Right lobe of liver (tissue), 6 donors: Measurements from ENCODE around the gene FKRP. TPM values are rescaled to one million over a fixed set of nuclear protein-coding genes. Genes with fewer than 3 reads are reported as not detected.
A peak's percentile ranks its signal among the peaks of the same experiment; 100 is the strongest.

Source experiments
- ATAC-seq, 4 donors: fragments of 200-7000 bp; cut with Tn5 transposase; one replicate each; pipeline ENCODE4 v1.9.1; 2020; ENCODE audit warnings: mild to moderate bottlenecking in 4 of 4, moderate library complexity in 4 of 4
- DNase-seq, 3 donors: peaks; one replicate each; pipeline ENCODE4 v3.0.0-alpha.2; 2020
- H3K27ac ChIP-seq, 3 donors: fragments of 200-600 bp; one replicate each; pipeline ENCODE4 v1.8.0; 2022
- H3K27me3 ChIP-seq, 2 donors: fragments of 200-600 bp; one replicate each; pipeline ENCODE4 v1.8.0; 2022
- H3K36me3 ChIP-seq, 4 donors: fragments of 200-600 bp; sonication (generic) in 1 of 4; one replicate each; pipeline versions ENCODE4 v1.5.1 to v1.8.0; 2017 to 2022; ENCODE audit warnings: control low read depth in 1 of 4
- H3K4me1 ChIP-seq, 4 donors: fragments of 200-600 bp; sonication (generic) in 1 of 4; one replicate each; pipeline versions ENCODE4 v1.5.1 to v1.8.0; 2017 to 2022; ENCODE audit warnings: control low read depth in 1 of 4
- H3K4me3 ChIP-seq, 3 donors: fragments of 200-600 bp; one replicate each; pipeline ENCODE4 v1.8.0; 2022
- H3K9me3 ChIP-seq, 4 donors: fragments of 200-600 bp; sonication (generic) in 1 of 4; one replicate each; pipeline versions ENCODE4 v1.5.1 to v1.8.0; 2017 to 2022; ENCODE audit warnings: control low read depth in 1 of 4
- CTCF ChIP-seq, 4 donors: fragments of 200-600 bp in 3 of 4; fragments of 450-650 bp in 1 of 4; IDR thresholded peaks; one replicate each; pipeline versions ENCODE4 v1.5.1 to v1.8.0; 2016 to 2022; ENCODE audit warnings: antibody characterized with exemption in 4 of 4, mild to moderate bottlenecking in 2 of 4
- POLR2A ChIP-seq: fragments of 450-650 bp; IDR thresholded peaks from one replicate; pipeline ENCODE4 v1.6.1; 2017; ENCODE audit warnings: antibody characterized with exemption, mild to moderate bottlenecking
- WGBS: methylation state at CpG from one replicate; pipeline ENCODE4 v1.1.6; 2018; ENCODE audit warnings: low coverage, low lambda C conversion rate; ENCODE audit not compliant: insufficient coverage; ENCODE audit errors: missing lambda C conversion rate; 5-methylcytosine and 5-hydroxymethylcytosine counted together
- intact Hi-C, 2 donors: fragments of 100-400 bp; cut with DNase I; formaldehyde crosslinking; loops; one replicate each; pipeline versions ENCODE4 v1.11.2 to v1.14.1; 2022
- total RNA-seq, 6 experiments: library from RNA; depleted of rRNA in 2 of 6; stranded (reverse); fragments of >200 nt in 2 of 6; fragmentation: NEBNext Ultra II Directional in 3 of 6; extraction: Animal tissue kit (Norgen Biotek cat#: 25700) in 3 of 6; gene quantifications; one replicate each; pipeline versions ENCODE4 v1.1.0 to v1.2.4, GENCODE V29; 2016 to 2023
- donor health status: DM: no; HTN: yes; CAD: no.
- donor health status: DM: no; HTN: no; CAD: no.
- donor health status: DM: no; HTN: no; CAD: no.
- donor health status: DM: no; HTN: yes; CAD: no.
- donor health status: DM: no; HTN: yes; CAD: no.

The FKRP gene
- total RNA-seq, 6 experiments from 2014 or later = 5.8 to 9.5 (median 7.4) TPM

DNA sequence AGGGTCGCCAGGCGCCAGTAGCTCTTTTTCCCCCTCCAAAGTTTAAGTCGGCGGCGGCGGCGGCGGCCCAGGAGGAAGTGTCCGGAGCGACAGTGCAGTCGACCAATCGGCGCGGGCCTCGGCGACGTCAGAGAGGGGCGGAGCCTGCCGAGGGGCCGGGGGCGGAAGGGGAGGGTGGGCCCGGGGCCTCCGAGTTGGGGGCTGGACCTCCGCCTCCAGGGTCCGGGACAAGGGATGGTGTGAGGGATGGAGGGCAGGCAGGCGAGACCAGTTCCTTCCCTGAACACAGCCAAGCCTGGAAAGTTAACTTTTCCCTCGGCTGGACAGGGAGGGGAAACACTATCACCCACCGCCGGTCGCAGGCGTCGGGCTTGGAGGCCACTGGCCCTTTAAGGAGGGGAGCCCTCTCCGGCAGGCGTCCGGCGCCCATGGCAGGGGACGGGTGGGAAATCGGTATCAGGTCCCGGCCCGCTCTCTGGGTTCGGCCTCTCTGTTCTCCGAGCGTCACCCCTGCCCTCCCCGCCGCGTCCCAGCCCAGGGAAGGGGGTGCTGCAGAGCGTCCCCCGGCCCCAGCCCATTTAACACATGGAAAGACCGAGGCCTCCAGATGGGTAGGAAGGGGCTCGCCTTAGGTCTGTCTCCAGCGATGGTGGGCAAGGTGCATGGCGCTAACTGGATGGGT, 28.7 kb upstream of the FKRP start, which contains the start of gene PRKD2:
Gene PRKD2, minus strand, starts transcription at position 81 of the 682 bp plus-strand sequence. CDS start 744 bp downstream, outside the sequence.
- Histone ChIP-seq H3K36me3 (peaks cover 0 to 17% (median 2%) of the 10 kb centered on the region in 4 donors), H3K4me1 (peaks cover 0 to 17% (median 5%) of the 10 kb centered on the region in 4 donors), H3K9me3 (no peaks in the 10 kb centered on the region), H3K27me3 (no peaks in the 10 kb centered on the region), H3K4me3 (peak within 1 kb of the TSS; percentile 64 to 69 (median 66)), H3K27ac (peak within 1 kb of the TSS; percentile 93 to 98 (median 94))
- TF ChIP-seq CTCF (IDR thresholded peaks at IDR 0.05) = no peak
- TF ChIP-seq POLR2A = peak; percentile 16
- DNase-seq = peak; percentile 93 to 96 (median 94)
- intact Hi-C loops = no loop called here
- peak; percentile 74 to 80 (median 76) for ATAC-seq
- WGBS = 0% methylated on average over 4 of the region's 52 CpGs

GRCh38 chr19:46717716-46718143, 28.1 kb upstream of the FKRP start:
- H3K36me3 ChIP-seq = peaks cover 0 to 22% (median 4%) of the 10 kb centered on the region in 4 donors
- peaks cover 0 to 17% (median 5%) of the 10 kb centered on the region in 4 donors for H3K4me1 ChIP-seq
- 31% methylated on average over 5 of the region's 9 CpGs for WGBS
- H3K27ac ChIP-seq = peak overlapping the region; percentile 93 to 98 (median 94)
- H3K9me3 ChIP-seq = no peaks in the 10 kb centered on the region
- DNase-seq = peak in 1 of 3 donors; percentile 51
- H3K4me3 ChIP-seq = peak overlapping the region; percentile 64 to 69 (median 66)
- no peak for TF ChIP-seq CTCF (IDR thresholded peaks at IDR 0.05)
- TF ChIP-seq POLR2A = no peak
- H3K27me3 ChIP-seq = no peaks in the 10 kb centered on the region
- intact Hi-C loops = no loop called here
- no peak for ATAC-seq

GRCh38 chr19:46718157-46718933, 27.5 kb upstream of the FKRP start:
- TF ChIP-seq CTCF (IDR thresholded peaks at IDR 0.05) (no peak), POLR2A (no peak)
- intact Hi-C loops = no loop called here
- Histone ChIP-seq H3K27ac (peak overlapping the region in 1 of 3 donors; percentile 94), H3K9me3 (no peaks in the 10 kb centered on the region), H3K4me1 (peaks cover 0 to 15% (median 5%) of the 10 kb centered on the region in 4 donors), H3K4me3 (no peak overlapping the region), H3K27me3 (no peaks in the 10 kb centered on the region), H3K36me3 (peaks cover 0 to 28% (median 7%) of the 10 kb centered on the region in 4 donors)
- DNase-seq (peak in 1 of 3 donors; percentile 60), ATAC-seq (no peak)
- WGBS = 51% methylated on average over 7 of the region's 17 CpGs

DNA sequence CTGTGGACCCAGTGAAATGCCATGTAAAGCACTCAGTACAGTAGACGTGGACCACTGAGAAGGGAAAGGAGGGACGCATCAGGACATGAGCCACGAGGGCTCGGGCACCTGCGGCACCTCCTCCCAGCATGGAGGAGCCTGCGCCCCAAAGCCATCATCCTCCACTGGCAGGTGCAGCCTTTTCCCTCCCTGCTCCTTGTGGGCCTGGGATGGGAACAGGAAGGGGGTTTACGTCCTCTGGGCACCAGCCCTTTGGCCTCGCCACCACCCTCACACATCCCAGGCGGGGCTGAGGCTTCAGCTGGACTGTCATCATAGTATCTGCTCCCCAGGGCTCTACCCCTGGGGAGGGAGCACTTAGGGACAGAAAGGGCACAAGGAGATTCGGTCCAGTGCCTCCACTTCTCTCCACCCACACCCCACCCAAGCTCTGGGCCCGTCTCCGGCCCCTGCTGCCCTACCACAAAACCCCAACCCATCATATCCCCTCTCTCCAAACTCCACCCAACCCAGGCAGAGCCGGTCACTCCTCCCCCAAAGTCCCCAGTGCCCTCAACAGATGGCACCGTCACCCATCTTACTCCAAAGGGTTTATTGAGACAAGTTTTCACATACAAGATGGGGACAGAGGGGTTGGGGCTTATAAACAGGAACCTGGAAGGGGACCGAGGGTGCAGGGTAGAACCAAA, 26.8 kb upstream of the FKRP start:
- peaks cover 0 to 13% (median 5%) of the 10 kb centered on the region in 4 donors for H3K4me1 ChIP-seq
- H3K9me3 ChIP-seq = no peaks in the 10 kb centered on the region
- H3K27me3 ChIP-seq = no peaks in the 10 kb centered on the region
- no peak overlapping the region for H3K27ac ChIP-seq
- 63% methylated on average over 6 of the region's 15 CpGs for WGBS
- ATAC-seq = no peak
- intact Hi-C loops = no loop called here
- no peak overlapping the region for H3K4me3 ChIP-seq
- H3K36me3 ChIP-seq = peaks cover 0 to 29% (median 9%) of the 10 kb centered on the region in 4 donors
- no peak for TF ChIP-seq CTCF (IDR thresholded peaks at IDR 0.05)
- TF ChIP-seq POLR2A = no peak
- peak in 1 of 3 donors; percentile 44 for DNase-seq
